ENCODE results near the gene TAGLN3.
"Not testable (repeated sequence)": the region's sequence is repeated elsewhere in the genome, so short reads cannot be mapped to it uniquely, and the experiment has no call there.

The TAGLN3 gene

GRCh38 chr3:112010636-112011035, 11.9 kb downstream of the TAGLN3 start:
- DNase-seq (ENCODE audit: low spot score), result no peak

- DNase-seq (ENCODE audit: low spot score), result no peak
Measured at GRCh38 chr3:112011376-112011940, 12.7 kb downstream of the TAGLN3 start.

GRCh38 chr3:112012205-112012992, 13.7 kb downstream of the TAGLN3 start:
- no peak for DNase-seq (ENCODE audit: low spot score)

- DNase-seq (ENCODE audit: low spot score), result no peak
Measured at GRCh38 chr3:112013058-112013783, 14.5 kb downstream of the TAGLN3 start.

- no peak for DNase-seq (ENCODE audit: low spot score)
Measured at GRCh38 chr3:112013784-112014143, 15.0 kb downstream of the TAGLN3 start.

GRCh38 chr3:112017091-112017490, 18.4 kb downstream of the TAGLN3 start:
- DNase-seq (ENCODE audit: low spot score), result no peak

GRCh38 chr3:112018712-112019111, 20.0 kb downstream of the TAGLN3 start:
- DNase-seq (ENCODE audit: low spot score), result no peak

- DNase-seq (ENCODE audit: low spot score), result no peak
Measured at GRCh38 chr3:112019716-112020115, 21.0 kb downstream of the TAGLN3 start.

- no peak for DNase-seq (ENCODE audit: low spot score)
Measured at GRCh38 chr3:112020674-112021085, 22.0 kb downstream of the TAGLN3 start.

GRCh38 chr3:112027142-112027541, 28.4 kb downstream of the TAGLN3 start:
- no peak for DNase-seq (ENCODE audit: low spot score)

- no peak for DNase-seq (ENCODE audit: low spot score)
Measured at GRCh38 chr3:112027826-112028225, 29.1 kb downstream of the TAGLN3 start.

GRCh38 chr3:112030901-112031300, 32.2 kb downstream of the TAGLN3 start:
- DNase-seq (ENCODE audit: low spot score), result no peak

- no peak for DNase-seq (ENCODE audit: low spot score)
Measured at GRCh38 chr3:112032098-112032731, 33.5 kb downstream of the TAGLN3 start.

GRCh38 chr3:112034436-112034835, 35.7 kb downstream of the TAGLN3 start, which contains the start of gene TMPRSS7:
TMPRSS7 (plus strand) TSS chr3:112034736; CDS start chr3:112034846, 110 bp downstream.
- no peak for DNase-seq (ENCODE audit: low spot score)

GRCh38 chr3:112035241-112035640, 36.5 kb downstream of the TAGLN3 start:
- DNase-seq (ENCODE audit: low spot score), result no peak

GRCh38 chr3:112037194-112037593, 38.5 kb downstream of the TAGLN3 start:
- not testable (repeated sequence) for DNase-seq (ENCODE audit: low spot score)

- no peak for DNase-seq (ENCODE audit: low spot score)
Measured at GRCh38 chr3:112038863-112039262, 40.1 kb downstream of the TAGLN3 start.

GRCh38 chr3:112041321-112041720, 42.6 kb downstream of the TAGLN3 start:
- no peak for DNase-seq (ENCODE audit: low spot score)

- no peak for DNase-seq (ENCODE audit: low spot score)
Measured at GRCh38 chr3:112042842-112043280, 44.1 kb downstream of the TAGLN3 start.

- peak; percentile 88 for DNase-seq (ENCODE audit: low spot score)
Measured at GRCh38 chr3:112043621-112044201, 45.0 kb downstream of the TAGLN3 start.

GRCh38 chr3:112046599-112046998, 47.9 kb downstream of the TAGLN3 start:
- DNase-seq (ENCODE audit: low spot score), result no peak

GRCh38 chr3:112047264-112047663, 48.5 kb downstream of the TAGLN3 start:
- DNase-seq (ENCODE audit: low spot score), result no peak
